ENCODE results near the gene HYDIN. TPM values are rescaled to one million over a fixed set of nuclear protein-coding genes. Genes with fewer than 3 reads are reported as not detected.
A peak's percentile ranks its signal among the peaks of the same experiment; 100 is the strongest.

Gene HYDIN
- total RNA-seq, 1 donor from 2014 or later = 1.2 TPM

GRCh38 chr16:70770626-70771552 is 459.6 kb downstream of the HYDIN start:
- H3K9me3 ChIP-seq = no peaks in the 10 kb centered on the region
- H3K4me3 ChIP-seq = no peak overlapping the region
- intact Hi-C loops (cut with DNase I) = loop anchor here (1.0 to 5.0 kb wide), 5 partner anchors 16 to 244 kb away; no protein-coding TSS in a partner anchor
- H3K27ac ChIP-seq = no peak overlapping the region
- DNase-seq (ENCODE audit: low spot score in 2 of 2) = peak in 1 of 2 donors; percentile 78
- peaks cover 0 to 5% of the 10 kb centered on the region in 2 donors for H3K4me1 ChIP-seq
- peak; percentile 92 to 98 (median 96) for TF ChIP-seq CTCF (IDR thresholded peaks at IDR 0.05)
- H3K27me3 ChIP-seq = no peaks in the 10 kb centered on the region
- H3K36me3 ChIP-seq = peaks cover 3 to 16% of the 10 kb centered on the region in 2 donors

- Histone ChIP-seq H3K27me3 (no peaks in the 10 kb centered on the region), H3K4me3 (no peak overlapping the region), H3K27ac (no peak overlapping the region), H3K36me3 (peaks cover 3 to 16% of the 10 kb centered on the region in 2 donors), H3K4me1 (peaks cover 0 to 5% of the 10 kb centered on the region in 2 donors), H3K9me3 (no peaks in the 10 kb centered on the region)
- intact Hi-C loops (cut with DNase I) = loop anchor here (2.0 to 5.0 kb wide), 4 partner anchors 15 to 243 kb away; no protein-coding TSS in a partner anchor
- TF ChIP-seq CTCF (IDR thresholded peaks at IDR 0.05) = no peak
- no peak for DNase-seq (ENCODE audit: low spot score in 2 of 2)
These were observed 460.3 kb downstream of the HYDIN start for GRCh38 chr16:70770291-70770625.

- intact Hi-C loops (cut with DNase I) = loop anchor here (2.0 to 5.0 kb wide), 4 partner anchors 15 to 242 kb away; no protein-coding TSS in a partner anchor
- Histone ChIP-seq H3K27ac (no peak overlapping the region), H3K4me1 (peaks cover 0 to 5% of the 10 kb centered on the region in 2 donors), H3K4me3 (no peak overlapping the region), H3K9me3 (no peaks in the 10 kb centered on the region), H3K27me3 (no peaks in the 10 kb centered on the region), H3K36me3 (peaks cover 3 to 16% of the 10 kb centered on the region in 2 donors)
- no peak for DNase-seq (ENCODE audit: low spot score in 2 of 2)
- no peak for TF ChIP-seq CTCF (IDR thresholded peaks at IDR 0.05)
These were observed 460.8 kb downstream of the HYDIN start for GRCh38 chr16:70769761-70770160.

GRCh38 chr16:70769131-70769530 is 461.4 kb downstream of the HYDIN start:
- Histone ChIP-seq H3K4me3 (no peak overlapping the region), H3K4me1 (peaks cover 0 to 5% of the 10 kb centered on the region in 2 donors), H3K36me3 (peaks cover 3 to 16% of the 10 kb centered on the region in 2 donors), H3K27me3 (no peaks in the 10 kb centered on the region), H3K27ac (no peak overlapping the region), H3K9me3 (no peaks in the 10 kb centered on the region)
- intact Hi-C loops (cut with DNase I) = no loop called here
- no peak for DNase-seq (ENCODE audit: low spot score in 2 of 2)
- TF ChIP-seq CTCF (IDR thresholded peaks at IDR 0.05) = no peak

GRCh38 chr16:70768203-70768580 is 462.3 kb downstream of the HYDIN start:
- intact Hi-C loops (cut with DNase I) = no loop called here
- H3K9me3 ChIP-seq = no peaks in the 10 kb centered on the region
- H3K27me3 ChIP-seq = no peaks in the 10 kb centered on the region
- TF ChIP-seq CTCF (IDR thresholded peaks at IDR 0.05) = no peak
- DNase-seq (ENCODE audit: low spot score in 2 of 2) = no peak
- H3K4me3 ChIP-seq = no peak overlapping the region
- no peak overlapping the region for H3K27ac ChIP-seq
- peaks cover 0 to 5% of the 10 kb centered on the region in 2 donors for H3K4me1 ChIP-seq
- H3K36me3 ChIP-seq = peaks cover 3 to 16% of the 10 kb centered on the region in 2 donors
